Measurements from ENCODE around the gene NUDT1.
A peak's percentile ranks its signal among the peaks of the same experiment; 100 is the strongest.

NUDT1 gene

GRCh38 chr7:2205036-2205780 is 36.8 kb upstream of the NUDT1 start:
- no peak for DNase-seq

GRCh38 chr7:2208712-2209111 is 33.3 kb upstream of the NUDT1 start:
- DNase-seq, result no peak

GRCh38 chr7:2209146-2209960 is 32.7 kb upstream of the NUDT1 start:
- peak; percentile 44 for DNase-seq

GRCh38 chr7:2209961-2210323 is 32.1 kb upstream of the NUDT1 start:
- DNase-seq, result no peak

- DNase-seq, result no peak
These were observed 31.3 kb upstream of the NUDT1 start for GRCh38 chr7:2210551-2211258.

- no peak for DNase-seq
These were observed 30.7 kb upstream of the NUDT1 start for GRCh38 chr7:2211259-2211880.

- DNase-seq, result no peak
These were observed 30.1 kb upstream of the NUDT1 start for GRCh38 chr7:2211926-2212325.

GRCh38 chr7:2212906-2213305 is 29.1 kb upstream of the NUDT1 start:
- no peak for DNase-seq

- no peak for DNase-seq
These were observed 28.3 kb upstream of the NUDT1 start for GRCh38 chr7:2213551-2214215.

- DNase-seq, result no peak
These were observed 27.4 kb upstream of the NUDT1 start for GRCh38 chr7:2214636-2215035.

GRCh38 chr7:2215851-2216250 is 26.2 kb upstream of the NUDT1 start:
- no peak for DNase-seq

GRCh38 chr7:2217206-2217605 is 24.8 kb upstream of the NUDT1 start:
- no peak for DNase-seq

GRCh38 chr7:2217716-2218443 is 24.1 kb upstream of the NUDT1 start:
- DNase-seq, result no peak

GRCh38 chr7:2218444-2218785 is 23.6 kb upstream of the NUDT1 start:
- no peak for DNase-seq

- no peak for DNase-seq
These were observed 22.9 kb upstream of the NUDT1 start for GRCh38 chr7:2219136-2219535.

GRCh38 chr7:2219606-2220005 is 22.4 kb upstream of the NUDT1 start:
- DNase-seq, result no peak

GRCh38 chr7:2220030-2220429 is 22.0 kb upstream of the NUDT1 start:
- no peak for DNase-seq

- no peak for DNase-seq
These were observed 21.5 kb upstream of the NUDT1 start for GRCh38 chr7:2220506-2220905.

- DNase-seq, result no peak
These were observed 21.1 kb upstream of the NUDT1 start for GRCh38 chr7:2220954-2221353.

- DNase-seq, result no peak
These were observed 19.5 kb upstream of the NUDT1 start for GRCh38 chr7:2222516-2222915.

GRCh38 chr7:2223321-2223720 is 18.7 kb upstream of the NUDT1 start:
- DNase-seq, result no peak

GRCh38 chr7:2224491-2224928 is 17.5 kb upstream of the NUDT1 start:
- DNase-seq, result no peak
